K562 (cell line): Measurements from ENCODE around the gene RIMOC1. TPM values are rescaled to one million over a fixed set of nuclear protein-coding genes. Genes with fewer than 3 reads are reported as not detected.

Experiments used
- ATAC-seq: fragments of 200-7000 bp; cut with Tn5 transposase; 3 replicates; pipeline ENCODE4 v1.9.1; 2020; ENCODE audit warnings: moderate library complexity
- BruUV-seq: library from RNA; stranded (reverse); fragments of 400-500 nt; replicated peaks from 2 replicates; lab custom pipeline; 2021; lab: Mats Ljungman, UMichigan
- CTCF ChIA-PET: fragments of 300-600 bp; formaldehyde crosslinking; extraction: SDS; loops from one replicate; lab custom pipeline; 2021; ENCODE audit warnings: low intra/inter-chr PET ratio; lab: Yijun Ruan, JAX
- POLR2A ChIA-PET: fragments of 300-600, 350-650 bp; sonication (Branson Sonifier 250); formaldehyde crosslinking; extraction: SDS; loops from one replicate; lab custom pipeline; 2021; ENCODE audit warnings: antibody characterized with exemption, inconsistent platforms; lab: Yijun Ruan, JAX
- DNase-seq, 4 experiments: peaks; one replicate each; pipeline versions ENCODE4 v3.0.0 to v3.0.0-alpha.2; 2011 to 2018; ENCODE audit warnings: low spot score in 3 of 4, mixed read lengths in 3 of 4; ENCODE audit errors: extremely low read depth in 1 of 4
- FAIRE-seq: peaks from 2 replicates; lab custom pipeline; 2011; peaks lifted over from hg19 to GRCh38; lab: Jason Lieb, UNC
- H2AFZ ChIP-seq: 2 replicates; pipeline ENCODE4 v1.6.0; 2011; ENCODE audit warnings: low read depth, low read length, control low read depth, inconsistent platforms
- H3K27ac ChIP-seq: fragments of 200-600 bp; 3 replicates; pipeline ENCODE4 v1.8.0; 2011; ENCODE audit warnings: low read depth, mild to moderate bottlenecking, control low read depth, inconsistent platforms, low read length, moderate library complexity, mixed read lengths; ENCODE audit errors: extremely low read depth
- H3K27me3 ChIP-seq, 2 experiments: fragments of 300-600 bp in 1 of 2; 2 replicates in 1 of 2; 3 replicates in 1 of 2; pipeline versions ENCODE4 v1.6.0 to v1.8.0; 2011; ENCODE audit warnings: inconsistent platforms in 2 of 2, low read length in 2 of 2, mild to moderate bottlenecking in 1 of 2, mixed read lengths in 1 of 2, moderate library complexity in 1 of 2; ENCODE audit not compliant: control insufficient read depth in 2 of 2, insufficient read depth in 2 of 2
- H3K36me3 ChIP-seq: fragments of 300-600 bp; 3 replicates; pipeline ENCODE4 v1.8.0; 2011; ENCODE audit warnings: mild to moderate bottlenecking, low read length, inconsistent platforms; ENCODE audit not compliant: control insufficient read depth, insufficient read depth
- H3K4me1 ChIP-seq, 2 experiments: fragments of 200-600 bp in 1 of 2; replicated peaks in 1 of 2; 2 replicates in 1 of 2; 3 replicates in 1 of 2; pipeline versions ENCODE4 v1.5.1 to v1.8.0; 2011; ENCODE audit warnings: inconsistent platforms in 2 of 2, low read length in 2 of 2, mild to moderate bottlenecking in 1 of 2, mixed read lengths in 1 of 2, moderate library complexity in 1 of 2; ENCODE audit not compliant: control insufficient read depth in 2 of 2, insufficient read depth in 2 of 2
- H3K4me2 ChIP-seq: 2 replicates; pipeline ENCODE4 v1.6.1; 2011; ENCODE audit warnings: low read length, control low read depth, inconsistent platforms, mixed read lengths; ENCODE audit not compliant: insufficient read depth
- H3K4me3 ChIP-seq: fragments of 200-600 bp; sonication (generic), shearing (Covaris generic); 2 replicates; pipeline ENCODE4 v1.5.1; 2016; ENCODE audit warnings: control low read depth, inconsistent platforms
- H3K79me2 ChIP-seq: fragments of 200-600 bp; 3 replicates; pipeline ENCODE4 v1.8.0; 2011; ENCODE audit warnings: low read length, inconsistent platforms; ENCODE audit not compliant: control insufficient read depth, insufficient read depth
- H3K9ac ChIP-seq, 2 experiments: 2 replicates each; pipeline versions ENCODE4 v1.6.0 to v1.6.1; 2011; ENCODE audit warnings: low read depth in 2 of 2, low read length in 2 of 2, control low read depth in 1 of 2, inconsistent platforms in 1 of 2, mild to moderate bottlenecking in 1 of 2, mixed read lengths in 1 of 2; ENCODE audit not compliant: insufficient read depth in 1 of 2
- H3K9me1 ChIP-seq: one replicate; pipeline ENCODE4 v1.6.0; 2011; ENCODE audit warnings: inconsistent platforms, mild to moderate bottlenecking, low read length, moderate library complexity; ENCODE audit not compliant: control insufficient read depth, insufficient read depth
- H3K9me3 ChIP-seq: replicated peaks from 2 replicates; pipeline ENCODE4 v1.5.1; 2011; ENCODE audit warnings: low read depth, low read length, inconsistent platforms; ENCODE audit not compliant: control insufficient read depth, insufficient read depth
- H4K20me1 ChIP-seq: replicated peaks from 2 replicates; pipeline ENCODE4 v1.6.1; 2011; ENCODE audit warnings: low read length, inconsistent platforms, mixed read lengths; ENCODE audit not compliant: control insufficient read depth, insufficient read depth
- KDM4B ChIP-seq, 2 experiments: fragments of 450-650 bp in 1 of 2; sonication (generic) in 1 of 2; IDR thresholded peaks; 2 replicates each; pipeline ENCODE4 v1.6.1; 2016 to 2017; ENCODE audit warnings: borderline replicate concordance in 2 of 2, antibody characterized with exemption in 1 of 2, low read depth in 1 of 2, mild to moderate bottlenecking in 1 of 2
- MEIS2 ChIP-seq: fragments of 450-650 bp; IDR thresholded peaks from 2 replicates; pipeline ENCODE4 v1.6.1; 2014; ENCODE audit warnings: mild to moderate bottlenecking; ENCODE audit not compliant: partially characterized antibody
- MYBL2 ChIP-seq, 2 experiments: fragments of 450-650 bp in 1 of 2; sonication (generic) in 1 of 2; formaldehyde crosslinking in 1 of 2; IDR thresholded peaks; 2 replicates each; pipeline versions ENCODE4 v1.6.1 to v1.8.1; 2017 to 2022; ENCODE audit warnings: borderline replicate concordance in 1 of 2, inconsistent platforms in 1 of 2, low read depth in 1 of 2, mild to moderate bottlenecking in 1 of 2, missing genetic modification reagents in 1 of 2, moderate library complexity in 1 of 2
- POU5F1 ChIP-seq: fragments of 150-350 bp; IDR thresholded peaks from 2 replicates; pipeline ENCODE4 v1.6.1; 2014; ENCODE audit warnings: borderline replicate concordance, low read length, low read depth, mild to moderate bottlenecking; ENCODE audit not compliant: partially characterized antibody
- SMAD2 ChIP-seq: fragments of 150-350 bp; IDR thresholded peaks from 2 replicates; pipeline ENCODE4 v1.6.1; 2014; ENCODE audit warnings: low read depth, mild to moderate bottlenecking, low read length
- WHSC1 ChIP-seq: IDR thresholded peaks from one replicate; pipeline ENCODE4 v1.6.1; 2012; ENCODE audit warnings: low read length, control low read depth, inconsistent platforms
- ZNF165 ChIP-seq: fragments of 250-450 bp; sonication (Bioruptor Pico); IDR thresholded peaks from 2 replicates; pipeline ENCODE4 v1.4.0; 2020; ENCODE audit warnings: borderline replicate concordance
- ZNF551 ChIP-seq: fragments of 250-450 bp; sonication (Bioruptor Pico); IDR thresholded peaks from 2 replicates; pipeline ENCODE4 v1.5.0; 2021; ENCODE audit warnings: mild to moderate bottlenecking, moderate library complexity
- WGBS: fragments of 100-300 bp; shearing (Covaris generic); methylation state at CpG from one replicate; pipeline ENCODE4 v1.1.6; 2016; ENCODE audit warnings: low coverage, mixed read lengths; ENCODE audit not compliant: insufficient coverage; ENCODE audit errors: missing lambda C conversion rate; 5-methylcytosine and 5-hydroxymethylcytosine counted together
- in situ Hi-C: fragments of 300-500 bp; cut with MboI; formaldehyde crosslinking; loops from 4 replicates; pipeline ENCODE4 v1.15.0; 2018; ENCODE audit warnings: inconsistent platforms, mixed read lengths
- intact Hi-C: fragments of 100-400 bp; cut with micrococcal nuclease; formaldehyde crosslinking; loops from 2 replicates; pipeline ENCODE4 v1.14.2; 2022
- polyA plus RNA-seq, 8 experiments: library from polyadenylated mRNA; depleted of rRNA in 4 of 8; stranded (reverse) in 5 of 8; unstranded in 3 of 8; fragments of >200 nt; fragmentation: Nextera tagmentation in 2 of 8; fragmentation: Illumina TruSeq in 1 of 8; extraction: Ambion mirVana in 2 of 8; extraction: Trizol in 1 of 8; gene quantifications; 2 replicates each; pipeline versions ENCODE4 v1.2.1 to v1.2.3, GENCODE V29; 2011 to 2014; ENCODE audit warnings: inconsistent platforms in 1 of 8, missing spikeins in 1 of 8
- total RNA-seq, 7 experiments: library from RNA; depleted of rRNA in 6 of 7; stranded (reverse); fragments of >200 nt in 6 of 7; fragmentation: Illumina TruSeq in 2 of 7; extraction: Trizol in 2 of 7; gene quantifications; 2 replicates each; pipeline versions ENCODE4 v1.2.1 to v1.2.3, GENCODE V29; 2011 to 2021; ENCODE audit warnings: low replicate concordance in 1 of 7
- TF ChIP-seq, protein P1 (sequence below): fragments of 250-450 bp; sonication (Bioruptor Pico); IDR thresholded peaks from 2 replicates; pipeline ENCODE4 v1.5.0; 2022; ENCODE audit warnings: mild to moderate bottlenecking
- TF ChIP-seq, protein P2 (sequence below), 2 experiments: fragments of 450-650 bp; formaldehyde crosslinking in 1 of 2; IDR thresholded peaks; 2 replicates each; pipeline versions ENCODE4 v1.4.0 to v1.6.1; 2014 to 2020; ENCODE audit warnings: mild to moderate bottlenecking in 2 of 2, borderline replicate concordance in 1 of 2, low read depth in 1 of 2

The RIMOC1 gene
- total and polyA plus RNA-seq, 9 of the 15 experiments (the other 6 are each of a cell fraction or from before 2014, with no cell fraction given) = 11.6 to 63.1 (median 30.8) TPM

DNA sequence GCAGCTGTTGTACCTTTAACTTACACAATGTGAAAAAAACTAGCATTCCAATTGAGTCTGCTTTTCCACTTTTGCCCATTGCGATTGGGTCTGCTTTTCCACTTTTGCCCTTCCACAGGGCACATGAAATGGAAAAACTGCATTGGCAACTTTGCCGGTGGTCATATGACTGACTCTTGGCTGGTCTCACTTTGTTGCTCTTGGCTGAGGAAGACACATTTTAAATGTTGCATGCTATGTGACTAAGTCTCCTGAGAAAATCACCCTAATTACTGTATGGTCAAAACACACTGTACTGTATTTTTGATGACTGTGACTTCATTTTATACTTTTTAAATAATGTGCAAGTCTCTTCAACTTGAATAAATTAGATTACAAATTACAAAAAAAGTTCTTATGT is 32.3 kb upstream of the RIMOC1 start:
- ChIA-PET POLR2A (interaction anchor here (0.7 kb wide), 1 partner anchor 22 kb away, joined by 3 read pairs; no protein-coding TSS in a partner anchor), CTCF (no interaction called here)
- H3K9ac ChIP-seq = no peak overlapping the region
- no peaks in the 10 kb centered on the region for H3K9me3 ChIP-seq
- no peak overlapping the region for H3K4me3 ChIP-seq
- WGBS = 51% methylated on average over 2 of the region's 2 CpGs
- no peak overlapping the region for H3K4me2 ChIP-seq
- no peak overlapping the region for H2AFZ ChIP-seq
- in situ Hi-C loops = loop anchor here (25.0 kb wide), 2 partner anchors 715 to 890 kb away; partner anchors contain the start of gene CCDC152
- H4K20me1 ChIP-seq = no peaks in the 10 kb centered on the region
- DNase-seq (no peak), FAIRE-seq (peak; percentile 55), ATAC-seq (no peak)
- H3K79me2 ChIP-seq = peaks cover 31% of the 10 kb centered on the region
- H3K36me3 ChIP-seq = peaks cover 4% of the 10 kb centered on the region; the same call in 1 of the 3 replicates
- peaks cover 14 to 16% of the 10 kb centered on the region in 2 experiments; a peak in 4 of 5 replicates for H3K4me1 ChIP-seq
- no TSS peak for BruUV-seq
- H3K9me1 ChIP-seq = no peaks in the 10 kb centered on the region
- intact Hi-C loops = no loop called here
- no peak overlapping the region for H3K27ac ChIP-seq
- no peaks in the 10 kb centered on the region for H3K27me3 ChIP-seq
- TF ChIP-seq, protein P1, sequence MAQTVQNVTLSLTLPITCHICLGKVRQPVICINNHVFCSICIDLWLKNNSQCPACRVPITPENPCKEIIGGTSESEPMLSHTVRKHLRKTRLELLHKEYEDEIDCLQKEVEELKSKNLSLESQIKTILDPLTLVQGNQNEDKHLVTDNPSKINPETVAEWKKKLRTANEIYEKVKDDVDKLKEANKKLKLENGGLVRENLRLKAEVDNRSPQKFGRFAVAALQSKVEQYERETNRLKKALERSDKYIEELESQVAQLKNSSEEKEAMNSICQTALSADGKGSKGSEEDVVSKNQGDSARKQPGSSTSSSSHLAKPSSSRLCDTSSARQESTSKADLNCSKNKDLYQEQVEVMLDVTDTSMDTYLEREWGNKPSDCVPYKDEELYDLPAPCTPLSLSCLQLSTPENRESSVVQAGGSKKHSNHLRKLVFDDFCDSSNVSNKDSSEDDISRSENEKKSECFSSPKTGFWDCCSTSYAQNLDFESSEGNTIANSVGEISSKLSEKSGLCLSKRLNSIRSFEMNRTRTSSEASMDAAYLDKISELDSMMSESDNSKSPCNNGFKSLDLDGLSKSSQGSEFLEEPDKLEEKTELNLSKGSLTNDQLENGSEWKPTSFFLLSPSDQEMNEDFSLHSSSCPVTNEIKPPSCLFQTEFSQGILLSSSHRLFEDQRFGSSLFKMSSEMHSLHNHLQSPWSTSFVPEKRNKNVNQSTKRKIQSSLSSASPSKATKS (CRISPR knock-in tag) = no peak
- no peak for TF ChIP-seq SMAD2
- no peak for TF ChIP-seq MEIS2
- TF ChIP-seq ZNF165 (CRISPR knock-in tag) = no peak
- no peak for TF ChIP-seq MYBL2 (IDR thresholded peaks at IDR 0.05; ENCODE audit: low read depth)
- no peak for TF ChIP-seq MYBL2 (CRISPR knock-in tag; IDR thresholded peaks at IDR 0.05; ENCODE audit: borderline replicate concordance)
- TF ChIP-seq ZNF551 (CRISPR knock-in tag) = no peak
- TF ChIP-seq, protein P2, sequence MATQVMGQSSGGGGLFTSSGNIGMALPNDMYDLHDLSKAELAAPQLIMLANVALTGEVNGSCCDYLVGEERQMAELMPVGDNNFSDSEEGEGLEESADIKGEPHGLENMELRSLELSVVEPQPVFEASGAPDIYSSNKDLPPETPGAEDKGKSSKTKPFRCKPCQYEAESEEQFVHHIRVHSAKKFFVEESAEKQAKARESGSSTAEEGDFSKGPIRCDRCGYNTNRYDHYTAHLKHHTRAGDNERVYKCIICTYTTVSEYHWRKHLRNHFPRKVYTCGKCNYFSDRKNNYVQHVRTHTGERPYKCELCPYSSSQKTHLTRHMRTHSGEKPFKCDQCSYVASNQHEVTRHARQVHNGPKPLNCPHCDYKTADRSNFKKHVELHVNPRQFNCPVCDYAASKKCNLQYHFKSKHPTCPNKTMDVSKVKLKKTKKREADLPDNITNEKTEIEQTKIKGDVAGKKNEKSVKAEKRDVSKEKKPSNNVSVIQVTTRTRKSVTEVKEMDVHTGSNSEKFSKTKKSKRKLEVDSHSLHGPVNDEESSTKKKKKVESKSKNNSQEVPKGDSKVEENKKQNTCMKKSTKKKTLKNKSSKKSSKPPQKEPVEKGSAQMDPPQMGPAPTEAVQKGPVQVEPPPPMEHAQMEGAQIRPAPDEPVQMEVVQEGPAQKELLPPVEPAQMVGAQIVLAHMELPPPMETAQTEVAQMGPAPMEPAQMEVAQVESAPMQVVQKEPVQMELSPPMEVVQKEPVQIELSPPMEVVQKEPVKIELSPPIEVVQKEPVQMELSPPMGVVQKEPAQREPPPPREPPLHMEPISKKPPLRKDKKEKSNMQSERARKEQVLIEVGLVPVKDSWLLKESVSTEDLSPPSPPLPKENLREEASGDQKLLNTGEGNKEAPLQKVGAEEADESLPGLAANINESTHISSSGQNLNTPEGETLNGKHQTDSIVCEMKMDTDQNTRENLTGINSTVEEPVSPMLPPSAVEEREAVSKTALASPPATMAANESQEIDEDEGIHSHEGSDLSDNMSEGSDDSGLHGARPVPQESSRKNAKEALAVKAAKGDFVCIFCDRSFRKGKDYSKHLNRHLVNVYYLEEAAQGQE (IDR thresholded peaks at IDR 0.05; ENCODE audit: borderline replicate concordance) = no peak
- TF ChIP-seq, protein P2 (CRISPR knock-in tag; IDR thresholded peaks at IDR 0.05; ENCODE audit: low read depth) = no peak
- TF ChIP-seq KDM4B (IDR thresholded peaks at IDR 0.05; ENCODE audit: borderline replicate concordance in 2 of 2, low read depth in 1 of 2) = no peak
- no peak for TF ChIP-seq WHSC1
- TF ChIP-seq POU5F1 = no peak
